B cell (primary cell): ENCODE results near the gene ASIC3. TPM values are rescaled to one million over a fixed set of nuclear protein-coding genes. Genes with fewer than 3 reads are reported as not detected.

Experiments used
- ATAC-seq: fragments of 200-7000 bp; cut with Tn5 transposase; one replicate; pipeline ENCODE4 v1.10.0; 2021; ENCODE audit warnings: low read depth, mild to moderate bottlenecking, moderate number of reproducible peaks, moderate library complexity
- CTCF ChIA-PET: fragments of 350-600 bp; sonication (Branson Sonifier 250); formaldehyde crosslinking; loops from one replicate; lab custom pipeline; 2021; ENCODE audit warnings: antibody characterized with exemption, inconsistent platforms; lab: Charles Lee
- POLR2A ChIA-PET: fragments of 350-600 bp; sonication (Branson Sonifier 250); formaldehyde crosslinking; loops from one replicate; lab custom pipeline; 2021; ENCODE audit warnings: antibody characterized with exemption; lab: Charles Lee
- DNase-seq: peaks from one replicate; pipeline ENCODE4 v3.0.0; 2013
- H2AFZ ChIP-seq: 2 replicates; pipeline ENCODE4 v1.6.1; 2012; ENCODE audit warnings: mild to moderate bottlenecking, low read depth, low read length; ENCODE audit not compliant: insufficient read depth, poor library complexity, severe bottlenecking
- H3K27ac ChIP-seq, 2 donors: 1 replicate in 1 of 2; 2 replicates in 1 of 2; pipeline ENCODE4 v1.5.1; 2012 to 2013; ENCODE audit warnings: low read length in 2 of 2, mild to moderate bottlenecking in 2 of 2, moderate library complexity in 1 of 2
- H3K27me3 ChIP-seq, 4 experiments: fragments of 200-600 bp in 1 of 4; sonication (generic) in 1 of 4; replicated peaks in 1 of 4; 1 replicate in 2 of 4; 2 replicates in 2 of 4; pipeline versions ENCODE4 v1.6.1 to v1.7.0; 2013 to 2016; ENCODE audit warnings: low read length in 3 of 4, mild to moderate bottlenecking in 2 of 4, mixed read lengths in 1 of 4, moderate library complexity in 1 of 4; ENCODE audit not compliant: insufficient read depth in 4 of 4, control insufficient read depth in 3 of 4; ENCODE audit errors: control extremely low read depth in 1 of 4
- H3K36me3 ChIP-seq, 2 experiments: replicated peaks in 1 of 2; 1 replicate in 1 of 2; 2 replicates in 1 of 2; pipeline versions ENCODE4 v1.6.1 to v1.7.1; 2013; ENCODE audit warnings: low read length in 1 of 2; ENCODE audit not compliant: insufficient read depth in 2 of 2, control insufficient read depth in 1 of 2; ENCODE audit errors: control extremely low read depth in 1 of 2, extremely low read depth in 1 of 2
- H3K4me1 ChIP-seq, 2 donors: fragments of 200-600 bp in 1 of 2; sonication (generic) in 1 of 2; 1 replicate in 1 of 2; 2 replicates in 1 of 2; pipeline versions ENCODE4 v1.5.1 to v1.6.1; 2013 to 2017; ENCODE audit warnings: low read length in 2 of 2; ENCODE audit not compliant: control insufficient read depth in 2 of 2, insufficient read depth in 2 of 2
- H3K4me2 ChIP-seq: replicated peaks from 2 replicates; pipeline ENCODE3; 2012; ENCODE audit warnings: mild to moderate bottlenecking, low read depth, low read length; ENCODE audit not compliant: poor library complexity, severe bottlenecking
- H3K4me3 ChIP-seq, 5 experiments: fragments of 200-600 bp in 1 of 5; sonication (generic) in 1 of 5; 1 replicate in 3 of 5; 2 replicates in 2 of 5; pipeline versions ENCODE4 v1.5.1 to v1.7.0; 2011 to 2016; ENCODE audit warnings: low read length in 4 of 5, mild to moderate bottlenecking in 4 of 5, low read depth in 2 of 5, control low read depth in 1 of 5, moderate library complexity in 1 of 5; ENCODE audit not compliant: insufficient read depth in 1 of 5; ENCODE audit errors: control extremely low read depth in 1 of 5, extremely low read depth in 1 of 5
- H3K79me2 ChIP-seq: fragments of 200-600 bp; sonication (generic); one replicate; pipeline ENCODE4 v1.6.0; 2016; ENCODE audit warnings: low read length; ENCODE audit not compliant: control insufficient read depth, insufficient read depth
- H3K9ac ChIP-seq: fragments of 200-600 bp; sonication (generic); 2 replicates; pipeline ENCODE4 v1.6.1; 2017; ENCODE audit warnings: mild to moderate bottlenecking, low read length, moderate library complexity
- H3K9me3 ChIP-seq, 3 donors: one replicate each; pipeline versions ENCODE4 v1.6.1 to v1.7.1; 2013; ENCODE audit warnings: low read length in 2 of 3; ENCODE audit not compliant: control insufficient read depth in 2 of 3, insufficient read depth in 1 of 3; ENCODE audit errors: control extremely low read depth in 1 of 3
- H4K20me1 ChIP-seq: 2 replicates; pipeline ENCODE4 v1.6.0; 2012; ENCODE audit warnings: mild to moderate bottlenecking, low read length; ENCODE audit not compliant: insufficient read depth, control insufficient read depth, poor library complexity, severe bottlenecking
- H3K27ac Mint-ChIP-seq: one replicate; pipeline ENCODE4 v1.8.0; 2021; ENCODE audit warnings: mixed read lengths
- H3K27me3 Mint-ChIP-seq: one replicate; pipeline ENCODE4 v1.8.0; 2021; ENCODE audit warnings: mixed read lengths
- H3K4me1 Mint-ChIP-seq: one replicate; pipeline ENCODE4 v1.8.0; 2021; ENCODE audit warnings: mixed read lengths
- H3K4me3 Mint-ChIP-seq: one replicate; pipeline ENCODE4 v1.8.0; 2021; ENCODE audit warnings: mixed read lengths
- H3K9me3 Mint-ChIP-seq: one replicate; pipeline ENCODE4 v1.8.0; 2022; ENCODE audit warnings: mixed read lengths; ENCODE audit not compliant: insufficient read depth
- CTCF ChIP-seq: fragments of 200-600 bp; IDR thresholded peaks from one replicate; pipeline ENCODE4 v1.8.0; 2022; ENCODE audit warnings: antibody characterized with exemption, mild to moderate bottlenecking
- EZH2 ChIP-seq: IDR thresholded peaks from 2 replicates; pipeline ENCODE4 v1.6.1; 2012; ENCODE audit warnings: borderline replicate concordance, low read depth, mild to moderate bottlenecking, moderate library complexity, low read length; ENCODE audit not compliant: insufficient read depth, poor library complexity, severe bottlenecking
- WGBS: methylation state at CpG from one replicate; pipeline ENCODE4 v1.1.5; 2013; ENCODE audit warnings: missing lambda C conversion rate; ENCODE audit not compliant: insufficient coverage; 5-methylcytosine and 5-hydroxymethylcytosine counted together
- intact Hi-C: fragments of 100-400 bp; cut with micrococcal nuclease; formaldehyde crosslinking; loops from one replicate; pipeline ENCODE4 v1.10.0; 2022
- polyA plus RNA-seq: library from polyadenylated mRNA; depleted of rRNA; stranded (reverse); fragments of >200 nt; gene quantifications from 2 replicates; pipeline ENCODE4 v1.2.3, GENCODE V29; 2012
- total RNA-seq, 2 donors: library from RNA; stranded (reverse); fragments of 120-200 nt in 1 of 2; gene quantifications; 1 replicate in 1 of 2; 2 replicates in 1 of 2; pipeline versions ENCODE4 v1.2.3 to v1.2.4, GENCODE V29; 2013 to 2022

The ASIC3 gene
- total and polyA plus RNA-seq, 2 donors (not counting 1 experiment from before 2014, with no cell fraction given) = 4.8 to 5.0 TPM

GRCh38 chr7:151065516-151065915 is 17.2 kb downstream of the ASIC3 start:
- Histone ChIP-seq H3K4me1 (peaks cover 5 to 12% of the 10 kb centered on the region in 2 donors), H3K4me3 (no peak overlapping the region), H3K4me2 (no peak overlapping the region), H3K9me3 (no peaks in the 10 kb centered on the region), H3K27me3 (no peaks in the 10 kb centered on the region), H3K36me3 (peaks cover 0 to 39% of the 10 kb centered on the region in 2 experiments), H4K20me1 (peaks cover 25% of the 10 kb centered on the region), H3K79me2 (peaks cover 21% of the 10 kb centered on the region), H2AFZ (no peak overlapping the region), H3K27ac (no peak overlapping the region), H3K9ac (no peak overlapping the region)
- intact Hi-C loops = no loop called here
- 97% methylated on average over 14 of the region's 14 CpGs for WGBS
- H3K4me3 Mint-ChIP-seq = no peak overlapping the region
- POLR2A ChIA-PET = no interaction called here
- no peak overlapping the region for H3K27ac Mint-ChIP-seq
- TF ChIP-seq EZH2 = no peak
- TF ChIP-seq CTCF = no peak
- ATAC-seq (no peak), DNase-seq (no peak)
- H3K9me3 Mint-ChIP-seq = no peaks in the 10 kb centered on the region
- peaks cover 13% of the 10 kb centered on the region for H3K4me1 Mint-ChIP-seq
- CTCF ChIA-PET = no interaction called here
- H3K27me3 Mint-ChIP-seq = no peaks in the 10 kb centered on the region

GRCh38 chr7:151066273-151066974 is 18.1 kb downstream of the ASIC3 start:
- Mint-ChIP-seq H3K9me3 (no peaks in the 10 kb centered on the region), H3K4me3 (no peak overlapping the region), H3K27ac (no peak overlapping the region), H3K4me1 (peaks cover 5% of the 10 kb centered on the region), H3K27me3 (no peaks in the 10 kb centered on the region)
- H3K27ac ChIP-seq = no peak overlapping the region
- DNase-seq = no peak
- no peaks in the 10 kb centered on the region for H3K27me3 ChIP-seq
- WGBS = 97% methylated on average over 39 of the region's 39 CpGs
- TF ChIP-seq EZH2 = no peak
- no peak for TF ChIP-seq CTCF
- no peak overlapping the region for H3K4me2 ChIP-seq
- H3K4me3 ChIP-seq = no peak overlapping the region
- peaks cover 12% of the 10 kb centered on the region for H3K79me2 ChIP-seq
- ChIA-PET CTCF (no interaction called here), POLR2A (interaction anchor here (0.6 kb wide), 1 partner anchor 1915 kb away, joined by 3 read pairs; no protein-coding TSS in a partner anchor)
- H3K4me1 ChIP-seq = peaks cover 0 to 3% of the 10 kb centered on the region in 2 donors
- no peak overlapping the region for H2AFZ ChIP-seq
- peaks cover 0 to 45% of the 10 kb centered on the region in 2 experiments for H3K36me3 ChIP-seq
- H3K9ac ChIP-seq = no peak overlapping the region
- peaks cover 16% of the 10 kb centered on the region for H4K20me1 ChIP-seq
- intact Hi-C loops = no loop called here
- H3K9me3 ChIP-seq = no peaks in the 10 kb centered on the region
- no peak for ATAC-seq
